IPS-15b (cell line): ENCODE data around the gene DUSP12.

Experiments used
- H3K27me3 ChIP-seq: one replicate; pipeline ENCODE4 v1.6.1; 2013; ENCODE audit warnings: low read length; ENCODE audit not compliant: control insufficient read depth, insufficient read depth
- H3K36me3 ChIP-seq: one replicate; pipeline ENCODE4 v1.6.1; 2013; ENCODE audit warnings: low read length; ENCODE audit not compliant: control insufficient read depth, insufficient read depth
- H3K4me1 ChIP-seq: one replicate; pipeline ENCODE4 v1.6.1; 2013; ENCODE audit warnings: mild to moderate bottlenecking, low read length; ENCODE audit not compliant: control insufficient read depth, insufficient read depth
- H3K4me3 ChIP-seq: one replicate; pipeline ENCODE4 v1.5.1; 2013; ENCODE audit warnings: low read depth, low read length
- H3K9ac ChIP-seq: one replicate; pipeline ENCODE4 v1.6.1; 2013; ENCODE audit warnings: low read depth, mild to moderate bottlenecking, low read length
- H3K9me3 ChIP-seq: one replicate; pipeline ENCODE4 v1.6.1; 2013; ENCODE audit warnings: mild to moderate bottlenecking, low read length; ENCODE audit not compliant: control insufficient read depth, insufficient read depth

Gene DUSP12

GRCh38 chr1:161779393-161779792 is 29.8 kb downstream of the DUSP12 start:
- Histone ChIP-seq H3K4me1 (no peaks in the 10 kb centered on the region), H3K4me3 (no peak overlapping the region), H3K27me3 (no peaks in the 10 kb centered on the region), H3K9ac (no peak overlapping the region), H3K36me3 (no peaks in the 10 kb centered on the region), H3K9me3 (no peaks in the 10 kb centered on the region)

- H3K4me3 ChIP-seq, result no peak overlapping the region
- no peaks in the 10 kb centered on the region for H3K4me1 ChIP-seq
Observed at GRCh38 chr1:161781995-161782394, 32.4 kb downstream of the DUSP12 start.

GRCh38 chr1:161782886-161783285 is 33.3 kb downstream of the DUSP12 start:
- H3K36me3 ChIP-seq, result no peaks in the 10 kb centered on the region
- no peaks in the 10 kb centered on the region for H3K4me1 ChIP-seq
- H3K9ac ChIP-seq, result no peak overlapping the region
- no peaks in the 10 kb centered on the region for H3K9me3 ChIP-seq
- no peaks in the 10 kb centered on the region for H3K27me3 ChIP-seq
- H3K4me3 ChIP-seq, result no peak overlapping the region

More at GRCh38 chr1:161781995-161782394, 32.4 kb downstream of the DUSP12 start:
- Histone ChIP-seq H3K9ac (no peak overlapping the region), H3K27me3 (no peaks in the 10 kb centered on the region), H3K9me3 (no peaks in the 10 kb centered on the region), H3K36me3 (no peaks in the 10 kb centered on the region)

- H3K4me3 ChIP-seq, result no peak overlapping the region
- H3K4me1 ChIP-seq, result no peaks in the 10 kb centered on the region
- no peaks in the 10 kb centered on the region for H3K9me3 ChIP-seq
- no peak overlapping the region for H3K9ac ChIP-seq
- no peaks in the 10 kb centered on the region for H3K27me3 ChIP-seq
- no peaks in the 10 kb centered on the region for H3K36me3 ChIP-seq
Observed at GRCh38 chr1:161784968-161785367, 35.4 kb downstream of the DUSP12 start.

- no peaks in the 10 kb centered on the region for H3K27me3 ChIP-seq
Observed at GRCh38 chr1:161787355-161787754, 37.8 kb downstream of the DUSP12 start.

GRCh38 chr1:161790587-161791317 is 41.2 kb downstream of the DUSP12 start:
- no peaks in the 10 kb centered on the region for H3K36me3 ChIP-seq
- H3K4me1 ChIP-seq, result no peaks in the 10 kb centered on the region
- no peak overlapping the region for H3K4me3 ChIP-seq
- H3K9ac ChIP-seq, result no peak overlapping the region
- H3K9me3 ChIP-seq, result no peaks in the 10 kb centered on the region
- no peaks in the 10 kb centered on the region for H3K27me3 ChIP-seq

More at GRCh38 chr1:161787355-161787754, 37.8 kb downstream of the DUSP12 start:
- Histone ChIP-seq H3K36me3 (no peaks in the 10 kb centered on the region), H3K9me3 (no peaks in the 10 kb centered on the region), H3K4me3 (no peak overlapping the region), H3K9ac (no peak overlapping the region), H3K4me1 (no peaks in the 10 kb centered on the region)

- H3K4me3 ChIP-seq, result no peak overlapping the region
- H3K4me1 ChIP-seq, result no peaks in the 10 kb centered on the region
- H3K36me3 ChIP-seq, result no peaks in the 10 kb centered on the region
- H3K9ac ChIP-seq, result no peak overlapping the region
- no peaks in the 10 kb centered on the region for H3K9me3 ChIP-seq
- H3K27me3 ChIP-seq, result no peaks in the 10 kb centered on the region
Observed at GRCh38 chr1:161791904-161792655, 42.5 kb downstream of the DUSP12 start.

- no peaks in the 10 kb centered on the region for H3K36me3 ChIP-seq
- no peaks in the 10 kb centered on the region for H3K4me1 ChIP-seq
- no peaks in the 10 kb centered on the region for H3K27me3 ChIP-seq
- no peaks in the 10 kb centered on the region for H3K9me3 ChIP-seq
- H3K4me3 ChIP-seq, result no peak overlapping the region
- H3K9ac ChIP-seq, result no peak overlapping the region
Observed at GRCh38 chr1:161792740-161793139, 43.2 kb downstream of the DUSP12 start.

- Histone ChIP-seq H3K36me3 (no peaks in the 10 kb centered on the region), H3K27me3 (no peaks in the 10 kb centered on the region), H3K4me1 (no peaks in the 10 kb centered on the region), H3K9me3 (no peaks in the 10 kb centered on the region), H3K9ac (no peak overlapping the region), H3K4me3 (no peak overlapping the region)
Observed at GRCh38 chr1:161799792-161800191, 50.2 kb downstream of the DUSP12 start.

GRCh38 chr1:161801955-161802354 is 52.4 kb downstream of the DUSP12 start:
- H3K4me1 ChIP-seq, result no peaks in the 10 kb centered on the region
- no peak overlapping the region for H3K9ac ChIP-seq

GRCh38 chr1:161803181-161803580 is 53.6 kb downstream of the DUSP12 start:
- no peak overlapping the region for H3K9ac ChIP-seq
- H3K36me3 ChIP-seq, result no peaks in the 10 kb centered on the region
- H3K4me1 ChIP-seq, result no peaks in the 10 kb centered on the region

More at GRCh38 chr1:161801955-161802354, 52.4 kb downstream of the DUSP12 start:
- Histone ChIP-seq H3K9me3 (no peaks in the 10 kb centered on the region), H3K27me3 (no peaks in the 10 kb centered on the region), H3K4me3 (no peak overlapping the region), H3K36me3 (no peaks in the 10 kb centered on the region)

More at GRCh38 chr1:161803181-161803580, 53.6 kb downstream of the DUSP12 start:
- H3K4me3 ChIP-seq, result no peak overlapping the region
- H3K9me3 ChIP-seq, result no peaks in the 10 kb centered on the region
- no peaks in the 10 kb centered on the region for H3K27me3 ChIP-seq
